ENCODE data around the gene MRPS23.

MRPS23 gene

GRCh38 chr17:57877803-57878377 lies 28.0 kb upstream of the MRPS23 start:
- DNase-seq: no peak

- DNase-seq: no peak
Measured at GRCh38 chr17:57876866-57877237, 27.0 kb upstream of the MRPS23 start.

GRCh38 chr17:57876023-57876865 lies 26.4 kb upstream of the MRPS23 start:
- DNase-seq: no peak

- DNase-seq: peak; percentile 97
Measured at GRCh38 chr17:57875290-57876022, 25.6 kb upstream of the MRPS23 start.

GRCh38 chr17:57874434-57875289 lies 24.8 kb upstream of the MRPS23 start:
- peak; percentile 90 for DNase-seq

GRCh38 chr17:57874058-57874419 lies 24.2 kb upstream of the MRPS23 start:
- no peak for DNase-seq

GRCh38 chr17:57873261-57874057 lies 23.6 kb upstream of the MRPS23 start:
- no peak for DNase-seq

- no peak for DNase-seq
Measured at GRCh38 chr17:57872536-57872935, 22.7 kb upstream of the MRPS23 start.

GRCh38 chr17:57871863-57872262 lies 22.0 kb upstream of the MRPS23 start:
- DNase-seq: no peak

GRCh38 chr17:57871155-57871554 lies 21.3 kb upstream of the MRPS23 start:
- DNase-seq: no peak

- DNase-seq: peak; percentile 72
Measured at GRCh38 chr17:57870283-57870635, 20.4 kb upstream of the MRPS23 start.

GRCh38 chr17:57869617-57870282 lies 19.9 kb upstream of the MRPS23 start:
- peak; percentile 96 for DNase-seq

GRCh38 chr17:57868910-57869616 lies 19.2 kb upstream of the MRPS23 start:
- DNase-seq: no peak

GRCh38 chr17:57868007-57868909 lies 18.4 kb upstream of the MRPS23 start:
- peak; percentile 94 for DNase-seq

- DNase-seq: no peak
Measured at GRCh38 chr17:57867126-57867525, 17.3 kb upstream of the MRPS23 start.

GRCh38 chr17:57866723-57867122 lies 16.9 kb upstream of the MRPS23 start:
- DNase-seq: no peak

- DNase-seq: no peak
Measured at GRCh38 chr17:57866319-57866718, 16.5 kb upstream of the MRPS23 start.

GRCh38 chr17:57864273-57864672 lies 14.4 kb upstream of the MRPS23 start:
- DNase-seq: no peak

GRCh38 chr17:57862694-57863667 lies 13.1 kb upstream of the MRPS23 start:
- no peak for DNase-seq
